HepG2 (cell line): ENCODE results near the gene VANGL2. TPM values are rescaled to one million over a fixed set of nuclear protein-coding genes. Genes with fewer than 3 reads are reported as not detected.

Experiments
- ATAC-seq: fragments of 200-7000 bp; cut with Tn5 transposase; 3 replicates; pipeline ENCODE4 v1.9.1; 2020; ENCODE audit warnings: mild to moderate bottlenecking, moderate library complexity
- BruUV-seq: library from RNA; stranded (reverse); fragments of 400-500 nt; replicated peaks from 2 replicates; lab custom pipeline; 2021; lab: Mats Ljungman, UMichigan
- CTCF ChIA-PET: fragments of 300-600 bp; formaldehyde crosslinking; extraction: SDS; loops from one replicate; lab custom pipeline; 2021; ENCODE audit warnings: low total read pairs, inconsistent platforms, low intra/inter-chr PET ratio; lab: Yijun Ruan, JAX
- POLR2A ChIA-PET: fragments of 350-600 bp; sonication (Branson Sonifier 250); formaldehyde crosslinking; loops from one replicate; lab custom pipeline; 2020; ENCODE audit warnings: antibody characterized with exemption, inconsistent platforms; lab: Yijun Ruan, JAX
- DNase-seq: peaks from one replicate; pipeline ENCODE4 v3.0.0-alpha.2; 2015; ENCODE audit warnings: low spot score
- FAIRE-seq: peaks from 3 replicates; lab custom pipeline; 2011; peaks lifted over from hg19 to GRCh38; lab: Jason Lieb, UNC
- H2AFZ ChIP-seq: one replicate; pipeline ENCODE4 v1.6.1; 2011; ENCODE audit warnings: low read length, inconsistent platforms
- H3K27ac ChIP-seq: fragments of 300-600 bp; 3 replicates; pipeline ENCODE4 v1.8.0; 2011; ENCODE audit warnings: mixed run types, mild to moderate bottlenecking, mixed read lengths, low read length, inconsistent platforms; ENCODE audit not compliant: insufficient read depth; ENCODE audit errors: extremely low read length
- H3K27me3 ChIP-seq, 2 experiments: fragments of 200-600 bp in 1 of 2; 2 replicates in 1 of 2; 3 replicates in 1 of 2; pipeline versions ENCODE4 v1.6.0 to v1.8.0; 2011; ENCODE audit warnings: low read length in 2 of 2, mild to moderate bottlenecking in 2 of 2, moderate library complexity in 2 of 2, inconsistent platforms in 1 of 2; ENCODE audit not compliant: insufficient read depth in 2 of 2, control insufficient read depth in 1 of 2
- H3K36me3 ChIP-seq, 2 experiments: fragments of 200-600 bp in 1 of 2; replicated peaks in 1 of 2; 2 replicates in 1 of 2; 3 replicates in 1 of 2; pipeline versions ENCODE4 v1.5.1 to v1.8.0; 2011; ENCODE audit warnings: low read length in 2 of 2, inconsistent platforms in 1 of 2; ENCODE audit not compliant: insufficient read depth in 2 of 2, control insufficient read depth in 1 of 2
- H3K4me1 ChIP-seq: 2 replicates; pipeline ENCODE4 v1.5.1; 2012; ENCODE audit warnings: low read length, inconsistent platforms; ENCODE audit not compliant: insufficient read depth
- H3K4me2 ChIP-seq: 2 replicates; pipeline ENCODE4 v1.6.0; 2011; ENCODE audit warnings: low read depth, low read length, inconsistent platforms
- H3K4me3 ChIP-seq, 3 experiments: fragments of 200-600 bp in 1 of 3; sonication (generic), shearing (Covaris generic) in 1 of 3; replicated peaks in 1 of 3; 2 replicates each; pipeline ENCODE4 v1.5.1; 2011 to 2016; ENCODE audit warnings: low read length in 3 of 3, inconsistent platforms in 2 of 3, low read depth in 2 of 3, mild to moderate bottlenecking in 2 of 3, control low read depth in 1 of 3, mixed read lengths in 1 of 3; ENCODE audit not compliant: insufficient read depth in 1 of 3
- H3K79me2 ChIP-seq: one replicate; pipeline ENCODE4 v1.6.1; 2011; ENCODE audit warnings: low read length, inconsistent platforms; ENCODE audit not compliant: insufficient read depth
- H3K9ac ChIP-seq: 2 replicates; pipeline ENCODE4 v1.6.0; 2011; ENCODE audit warnings: mild to moderate bottlenecking, low read depth, low read length, inconsistent platforms; ENCODE audit not compliant: insufficient read depth
- H3K9me3 ChIP-seq: 2 replicates; pipeline ENCODE4 v1.5.1; 2012; ENCODE audit warnings: mild to moderate bottlenecking, low read length
- H4K20me1 ChIP-seq: 2 replicates; pipeline ENCODE4 v1.6.0; 2011; ENCODE audit warnings: inconsistent platforms, mild to moderate bottlenecking, low read length, moderate library complexity; ENCODE audit not compliant: insufficient read depth
- BRCA1 ChIP-seq: sonication (generic); formaldehyde crosslinking; IDR thresholded peaks from 2 replicates; pipeline ENCODE4 v1.4.0; 2020; ENCODE audit warnings: missing genetic modification reagents
- CEBPB ChIP-seq: IDR thresholded peaks from 2 replicates; pipeline ENCODE4 v1.6.1; 2011; ENCODE audit warnings: low read depth, low read length, improper control_type of control experiment, borderline replicate concordance
- ELF1 ChIP-seq: sonication (generic); formaldehyde crosslinking; IDR thresholded peaks from 2 replicates; pipeline ENCODE4 v1.4.0; 2020; ENCODE audit warnings: missing genetic modification reagents
- FOSL2 ChIP-seq: sonication (generic); formaldehyde crosslinking; IDR thresholded peaks from 2 replicates; pipeline ENCODE4 v1.4.0; 2020; ENCODE audit warnings: missing genetic modification reagents
- HCFC1 ChIP-seq: fragments of 150-350 bp; IDR thresholded peaks from 2 replicates; pipeline ENCODE4 v1.6.1; 2014; ENCODE audit warnings: low read depth, low read length
- HES4 ChIP-seq: sonication (generic); formaldehyde crosslinking; IDR thresholded peaks from 2 replicates; pipeline ENCODE4 v1.9.0; 2021; ENCODE audit warnings: mild to moderate bottlenecking, missing genetic modification reagents, borderline replicate concordance
- NR2F1 ChIP-seq, 2 experiments: fragments of 450-650 bp in 1 of 2; formaldehyde crosslinking in 1 of 2; IDR thresholded peaks; 2 replicates each; pipeline versions ENCODE4 v1.5.0 to v1.6.1; 2016 to 2020; ENCODE audit warnings: mild to moderate bottlenecking in 1 of 2, missing compliant biosample characterization in 1 of 2, missing genetic modification reagents in 1 of 2, moderate library complexity in 1 of 2
- ZNF292 ChIP-seq: sonication (generic); formaldehyde crosslinking; IDR thresholded peaks from 2 replicates; pipeline ENCODE4 v1.8.1; 2022; ENCODE audit warnings: mild to moderate bottlenecking, low read depth, missing genetic modification reagents, borderline replicate concordance
- ZNF572 ChIP-seq: sonication (generic); formaldehyde crosslinking; IDR thresholded peaks from 2 replicates; pipeline ENCODE4 v1.5.1; 2020; ENCODE audit warnings: mild to moderate bottlenecking, missing genetic modification reagents
- ZNF589 ChIP-seq: sonication (generic); formaldehyde crosslinking; conservative IDR thresholded peaks from 2 replicates; pipeline ENCODE4 v1.8.0; 2022; ENCODE audit warnings: mild to moderate bottlenecking, moderate library complexity, missing genetic modification reagents
- ZNF775 ChIP-seq: sonication (generic); formaldehyde crosslinking; IDR thresholded peaks from 2 replicates; pipeline ENCODE4 v1.4.0; 2020; ENCODE audit warnings: missing genetic modification reagents, mild to moderate bottlenecking, moderate library complexity, borderline replicate concordance
- WGBS: methylation state at CpG from one replicate; pipeline ENCODE4 v1.1.6; 2017; ENCODE audit warnings: low lambda C conversion rate; 5-methylcytosine and 5-hydroxymethylcytosine counted together
- in situ Hi-C: cut with HindIII; loops from 2 replicates; pipeline ENCODE4 v1.10.0; 2017; ENCODE audit warnings: low pct_unique_long_range_greater_than_20kb; ENCODE audit not compliant: extremely low pct_ligation_motif_present
- intact Hi-C: fragments of 100-400 bp; cut with micrococcal nuclease; formaldehyde crosslinking; loops from one replicate; pipeline ENCODE4 v1.10.0; 2022; ENCODE audit not compliant: unreplicated experiment
- polyA plus RNA-seq, 8 experiments: library from polyadenylated mRNA; depleted of rRNA in 3 of 8; stranded (reverse) in 7 of 8; unstranded in 1 of 8; fragments of >200 nt; fragmentation: Illumina TruSeq in 4 of 8; extraction: Trizol in 4 of 8; gene quantifications; 2 replicates each; pipeline versions ENCODE4 v1.2.1 to v1.2.3, GENCODE V29; 2011 to 2016; ENCODE audit warnings: low read depth in 4 of 8, missing spikeins in 1 of 8, mixed read lengths in 1 of 8; ENCODE audit not compliant: insufficient read depth in 1 of 8
- total RNA-seq, 5 experiments: library from RNA; depleted of rRNA; stranded (reverse); fragments of >200 nt; fragmentation: Illumina TruSeq; extraction: Trizol; gene quantifications; 2 replicates each; pipeline ENCODE4 v1.2.3, GENCODE V29; 2016; ENCODE audit warnings: low read depth in 1 of 5
- TF ChIP-seq, protein P1 (sequence below): sonication (generic); formaldehyde crosslinking; IDR thresholded peaks from 2 replicates; pipeline ENCODE4 v1.4.0; 2020; ENCODE audit warnings: mild to moderate bottlenecking, missing genetic modification reagents
- TF ChIP-seq, protein P2 (sequence below): sonication (generic); formaldehyde crosslinking; IDR thresholded peaks from 2 replicates; pipeline ENCODE4 v1.5.0; 2020; ENCODE audit warnings: missing genetic modification reagents
- TF ChIP-seq, protein P3 (sequence below): sonication (generic); formaldehyde crosslinking; IDR thresholded peaks from 2 replicates; pipeline ENCODE4 v1.5.0; 2020; ENCODE audit warnings: missing genetic modification reagents
- TF ChIP-seq, protein P4 (sequence below): sonication (generic); formaldehyde crosslinking; IDR thresholded peaks from 2 replicates; pipeline ENCODE4 v1.5.1; 2020; ENCODE audit warnings: mild to moderate bottlenecking, missing genetic modification reagents, moderate library complexity

VANGL2 gene
- total and polyA plus RNA-seq, 2 of the 13 experiments (the other 11 are each of a cell fraction or from before 2014, with no cell fraction given), result 0.09 TPM; not detected in 1

DNA sequence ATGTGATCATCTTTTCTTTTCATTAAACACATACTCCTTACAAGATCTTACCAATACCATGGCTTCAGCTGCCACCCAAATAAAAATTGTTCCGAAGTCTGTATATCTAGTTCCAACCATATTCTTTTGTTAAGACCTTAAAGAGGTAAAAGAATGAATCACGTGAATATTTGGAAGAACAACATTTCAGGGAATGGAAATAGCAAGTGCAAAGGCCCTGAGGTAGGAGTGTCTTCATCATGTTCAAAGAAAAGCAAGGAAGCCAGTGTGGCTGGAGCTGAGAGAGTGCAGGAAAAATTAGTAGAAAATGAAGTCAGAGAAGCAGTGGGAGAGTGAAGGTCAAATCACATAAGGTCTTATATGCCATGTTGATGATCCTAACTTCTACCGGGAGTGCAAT, 71.7 kb downstream of the VANGL2 start:
- in situ Hi-C loops, result no loop called here

More for the DNA sequence above, 71.7 kb downstream of the VANGL2 start:
- DNase-seq, result no peak
- no peaks in the 10 kb centered on the region for H3K27me3 ChIP-seq
- ChIA-PET CTCF (no interaction called here), POLR2A (no interaction called here)
- no TSS peak for BruUV-seq
- no peak for FAIRE-seq
- 18% methylated on average over 3 of the region's 3 CpGs for WGBS
- H3K27ac ChIP-seq, result no peak overlapping the region
- no peak overlapping the region for H2AFZ ChIP-seq
- H3K9me3 ChIP-seq, result no peaks in the 10 kb centered on the region
- H3K4me3 ChIP-seq, result no peak overlapping the region
- H3K4me1 ChIP-seq, result no peaks in the 10 kb centered on the region
- H3K79me2 ChIP-seq, result no peaks in the 10 kb centered on the region
- no peaks in the 10 kb centered on the region for H4K20me1 ChIP-seq
- intact Hi-C loops, result no loop called here
- no peak overlapping the region for H3K4me2 ChIP-seq
- H3K36me3 ChIP-seq, result no peaks in the 10 kb centered on the region
- TF ChIP-seq FOSL2 (CRISPR knock-in tag) (no peak), ELF1 (CRISPR knock-in tag) (no peak), ZNF292 (CRISPR knock-in tag) (no peak), CEBPB (no peak), HCFC1 (no peak), NR2F1 (CRISPR knock-in tag; IDR thresholded peaks at IDR 0.05) (no peak), ZNF775 (CRISPR knock-in tag) (no peak), ZNF589 (CRISPR knock-in tag) (no peak), ZNF572 (CRISPR knock-in tag) (no peak), HES4 (CRISPR knock-in tag) (no peak), BRCA1 (CRISPR knock-in tag) (no peak)
- TF ChIP-seq, protein P1, sequence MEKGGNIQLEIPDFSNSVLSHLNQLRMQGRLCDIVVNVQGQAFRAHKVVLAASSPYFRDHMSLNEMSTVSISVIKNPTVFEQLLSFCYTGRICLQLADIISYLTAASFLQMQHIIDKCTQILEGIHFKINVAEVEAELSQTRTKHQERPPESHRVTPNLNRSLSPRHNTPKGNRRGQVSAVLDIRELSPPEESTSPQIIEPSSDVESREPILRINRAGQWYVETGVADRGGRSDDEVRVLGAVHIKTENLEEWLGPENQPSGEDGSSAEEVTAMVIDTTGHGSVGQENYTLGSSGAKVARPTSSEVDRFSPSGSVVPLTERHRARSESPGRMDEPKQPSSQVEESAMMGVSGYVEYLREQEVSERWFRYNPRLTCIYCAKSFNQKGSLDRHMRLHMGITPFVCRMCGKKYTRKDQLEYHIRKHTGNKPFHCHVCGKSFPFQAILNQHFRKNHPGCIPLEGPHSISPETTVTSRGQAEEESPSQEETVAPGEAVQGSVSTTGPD (CRISPR knock-in tag), result no peak
- TF ChIP-seq, protein P2, sequence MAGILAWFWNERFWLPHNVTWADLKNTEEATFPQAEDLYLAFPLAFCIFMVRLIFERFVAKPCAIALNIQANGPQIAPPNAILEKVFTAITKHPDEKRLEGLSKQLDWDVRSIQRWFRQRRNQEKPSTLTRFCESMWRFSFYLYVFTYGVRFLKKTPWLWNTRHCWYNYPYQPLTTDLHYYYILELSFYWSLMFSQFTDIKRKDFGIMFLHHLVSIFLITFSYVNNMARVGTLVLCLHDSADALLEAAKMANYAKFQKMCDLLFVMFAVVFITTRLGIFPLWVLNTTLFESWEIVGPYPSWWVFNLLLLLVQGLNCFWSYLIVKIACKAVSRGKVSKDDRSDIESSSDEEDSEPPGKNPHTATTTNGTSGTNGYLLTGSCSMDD, result no peak
- TF ChIP-seq, protein P3, sequence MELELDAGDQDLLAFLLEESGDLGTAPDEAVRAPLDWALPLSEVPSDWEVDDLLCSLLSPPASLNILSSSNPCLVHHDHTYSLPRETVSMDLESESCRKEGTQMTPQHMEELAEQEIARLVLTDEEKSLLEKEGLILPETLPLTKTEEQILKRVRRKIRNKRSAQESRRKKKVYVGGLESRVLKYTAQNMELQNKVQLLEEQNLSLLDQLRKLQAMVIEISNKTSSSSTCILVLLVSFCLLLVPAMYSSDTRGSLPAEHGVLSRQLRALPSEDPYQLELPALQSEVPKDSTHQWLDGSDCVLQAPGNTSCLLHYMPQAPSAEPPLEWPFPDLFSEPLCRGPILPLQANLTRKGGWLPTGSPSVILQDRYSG (CRISPR knock-in tag), result no peak
- TF ChIP-seq, protein P4, sequence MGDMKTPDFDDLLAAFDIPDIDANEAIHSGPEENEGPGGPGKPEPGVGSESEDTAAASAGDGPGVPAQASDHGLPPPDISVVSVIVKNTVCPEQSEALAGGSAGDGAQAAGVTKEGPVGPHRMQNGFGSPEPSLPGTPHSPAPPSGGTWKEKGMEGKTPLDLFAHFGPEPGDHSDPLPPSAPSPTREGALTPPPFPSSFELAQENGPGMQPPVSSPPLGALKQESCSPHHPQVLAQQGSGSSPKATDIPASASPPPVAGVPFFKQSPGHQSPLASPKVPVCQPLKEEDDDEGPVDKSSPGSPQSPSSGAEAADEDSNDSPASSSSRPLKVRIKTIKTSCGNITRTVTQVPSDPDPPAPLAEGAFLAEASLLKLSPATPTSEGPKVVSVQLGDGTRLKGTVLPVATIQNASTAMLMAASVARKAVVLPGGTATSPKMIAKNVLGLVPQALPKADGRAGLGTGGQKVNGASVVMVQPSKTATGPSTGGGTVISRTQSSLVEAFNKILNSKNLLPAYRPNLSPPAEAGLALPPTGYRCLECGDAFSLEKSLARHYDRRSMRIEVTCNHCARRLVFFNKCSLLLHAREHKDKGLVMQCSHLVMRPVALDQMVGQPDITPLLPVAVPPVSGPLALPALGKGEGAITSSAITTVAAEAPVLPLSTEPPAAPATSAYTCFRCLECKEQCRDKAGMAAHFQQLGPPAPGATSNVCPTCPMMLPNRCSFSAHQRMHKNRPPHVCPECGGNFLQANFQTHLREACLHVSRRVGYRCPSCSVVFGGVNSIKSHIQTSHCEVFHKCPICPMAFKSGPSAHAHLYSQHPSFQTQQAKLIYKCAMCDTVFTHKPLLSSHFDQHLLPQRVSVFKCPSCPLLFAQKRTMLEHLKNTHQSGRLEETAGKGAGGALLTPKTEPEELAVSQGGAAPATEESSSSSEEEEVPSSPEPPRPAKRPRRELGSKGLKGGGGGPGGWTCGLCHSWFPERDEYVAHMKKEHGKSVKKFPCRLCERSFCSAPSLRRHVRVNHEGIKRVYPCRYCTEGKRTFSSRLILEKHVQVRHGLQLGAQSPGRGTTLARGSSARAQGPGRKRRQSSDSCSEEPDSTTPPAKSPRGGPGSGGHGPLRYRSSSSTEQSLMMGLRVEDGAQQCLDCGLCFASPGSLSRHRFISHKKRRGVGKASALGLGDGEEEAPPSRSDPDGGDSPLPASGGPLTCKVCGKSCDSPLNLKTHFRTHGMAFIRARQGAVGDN (CRISPR knock-in tag), result no peak
- ATAC-seq, result no peak
- no peak overlapping the region for H3K9ac ChIP-seq
